HG02798 (cell line): ENCODE measurements around the gene CCDC116.

Source experiments
- ATAC-seq: cut with Tn5 transposase; IDR thresholded peaks from one replicate; pipeline ENCODE4 v1.9.1; 2021; ENCODE audit warnings: mild to moderate bottlenecking; ENCODE audit not compliant: unreplicated experiment, poor library complexity

The CCDC116 gene

DNA sequence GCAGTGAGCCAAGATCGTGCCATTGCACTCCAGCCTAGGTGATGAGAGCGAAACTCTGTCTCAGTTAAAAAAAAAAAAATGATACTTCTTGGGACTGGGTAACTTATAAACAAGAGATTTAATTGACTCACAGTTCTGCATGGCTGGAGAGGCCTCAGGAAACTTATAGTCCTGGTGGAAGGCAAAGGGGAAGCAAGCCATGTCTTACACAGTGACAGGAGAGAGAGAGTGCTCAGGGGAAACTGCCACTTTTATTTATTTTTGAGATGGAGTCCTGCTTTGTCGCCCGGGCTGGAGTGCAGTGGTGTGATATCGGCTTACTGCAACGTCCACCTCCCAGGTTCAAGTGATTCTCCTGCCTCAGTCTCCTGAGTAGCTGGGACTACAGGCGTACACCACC is 17.7 kb downstream of the CCDC116 start:
- ATAC-seq = no peak

DNA sequence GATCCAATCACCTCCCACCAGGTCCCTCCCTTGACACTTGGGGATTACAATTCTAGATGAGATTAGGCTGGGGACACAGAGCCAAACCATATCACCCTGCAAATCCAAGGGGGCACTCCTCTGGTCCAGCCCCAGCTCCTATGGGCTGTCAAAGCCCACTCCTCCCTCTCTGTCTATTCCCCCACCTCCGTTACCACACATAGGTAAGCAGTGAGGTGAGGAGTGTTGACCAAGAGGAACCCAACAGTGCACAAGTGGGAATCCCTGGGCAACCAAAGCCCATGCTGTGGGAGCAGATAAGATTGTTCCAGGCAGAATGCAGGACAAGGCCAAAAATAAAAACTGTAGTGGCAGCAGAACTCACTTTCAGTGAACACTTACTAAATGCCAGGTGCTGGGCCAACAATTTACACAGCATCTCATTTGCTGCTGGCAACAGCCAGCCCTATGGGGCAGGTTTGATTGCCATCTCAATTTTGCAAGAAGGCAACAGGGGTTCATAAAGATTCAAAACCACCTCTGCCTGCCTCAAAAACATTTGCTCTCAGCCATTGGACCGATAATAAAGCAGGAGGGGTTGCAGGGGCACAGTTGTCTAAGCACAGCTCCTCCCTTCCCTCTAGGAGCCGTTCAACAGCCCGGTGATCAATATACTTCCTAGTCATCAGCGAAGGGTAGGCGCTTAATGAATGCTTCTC is 18.4 kb downstream of the CCDC116 start:
- ATAC-seq = no peak

DNA sequence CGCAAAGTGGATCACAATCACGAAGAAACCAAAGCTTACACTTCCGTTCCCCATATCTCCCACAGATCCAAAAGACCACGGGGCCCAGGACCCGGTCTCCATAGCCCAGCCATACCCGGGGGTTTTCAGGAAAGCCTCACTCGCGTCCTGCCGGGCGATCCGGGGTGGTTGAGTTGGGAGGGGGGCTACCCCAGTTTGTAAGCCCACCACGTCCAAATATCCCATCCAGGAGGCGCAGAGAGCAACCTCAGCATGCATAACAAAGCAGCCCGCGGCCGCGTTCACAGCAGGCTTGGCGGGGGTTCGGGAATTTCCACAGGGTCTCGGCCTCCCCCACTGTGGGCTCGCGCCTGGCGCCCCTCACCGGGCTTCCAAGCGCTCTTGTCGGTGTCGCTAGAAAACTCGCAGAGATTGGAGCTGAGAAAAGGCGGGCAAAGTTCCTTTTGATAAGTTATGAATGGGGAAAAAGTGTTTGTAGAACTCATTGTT is 19.0 kb downstream of the CCDC116 start:
- peak; percentile 28 for ATAC-seq

DNA sequence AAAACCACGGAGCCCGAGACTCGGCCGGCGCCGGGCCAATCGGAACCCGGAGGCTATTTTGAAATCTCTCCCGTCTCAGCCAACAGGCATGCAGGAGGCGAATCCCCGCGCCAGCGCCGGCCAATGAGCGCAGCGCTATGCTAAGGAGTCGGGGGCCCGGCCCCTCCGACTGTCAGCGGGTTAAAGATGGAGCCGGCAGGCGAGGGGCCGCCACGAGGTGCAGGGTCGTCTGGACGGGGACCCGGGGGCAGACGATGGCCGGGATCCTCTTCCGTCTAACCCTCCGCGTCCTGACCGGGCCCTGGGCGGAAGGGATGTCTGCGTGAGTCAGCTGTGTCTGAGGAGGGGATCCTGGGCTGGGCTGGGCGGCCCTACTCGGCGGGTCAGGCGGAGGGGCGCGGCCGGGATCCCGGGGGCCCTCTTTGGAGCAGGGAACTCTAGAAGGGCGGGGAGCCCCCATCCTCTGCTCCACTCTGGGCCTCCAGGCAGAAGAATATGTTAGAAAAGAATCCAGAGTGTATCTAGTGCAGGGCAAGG is 19.5 kb downstream of the CCDC116 start:
- peak; percentile 94 for ATAC-seq

DNA sequence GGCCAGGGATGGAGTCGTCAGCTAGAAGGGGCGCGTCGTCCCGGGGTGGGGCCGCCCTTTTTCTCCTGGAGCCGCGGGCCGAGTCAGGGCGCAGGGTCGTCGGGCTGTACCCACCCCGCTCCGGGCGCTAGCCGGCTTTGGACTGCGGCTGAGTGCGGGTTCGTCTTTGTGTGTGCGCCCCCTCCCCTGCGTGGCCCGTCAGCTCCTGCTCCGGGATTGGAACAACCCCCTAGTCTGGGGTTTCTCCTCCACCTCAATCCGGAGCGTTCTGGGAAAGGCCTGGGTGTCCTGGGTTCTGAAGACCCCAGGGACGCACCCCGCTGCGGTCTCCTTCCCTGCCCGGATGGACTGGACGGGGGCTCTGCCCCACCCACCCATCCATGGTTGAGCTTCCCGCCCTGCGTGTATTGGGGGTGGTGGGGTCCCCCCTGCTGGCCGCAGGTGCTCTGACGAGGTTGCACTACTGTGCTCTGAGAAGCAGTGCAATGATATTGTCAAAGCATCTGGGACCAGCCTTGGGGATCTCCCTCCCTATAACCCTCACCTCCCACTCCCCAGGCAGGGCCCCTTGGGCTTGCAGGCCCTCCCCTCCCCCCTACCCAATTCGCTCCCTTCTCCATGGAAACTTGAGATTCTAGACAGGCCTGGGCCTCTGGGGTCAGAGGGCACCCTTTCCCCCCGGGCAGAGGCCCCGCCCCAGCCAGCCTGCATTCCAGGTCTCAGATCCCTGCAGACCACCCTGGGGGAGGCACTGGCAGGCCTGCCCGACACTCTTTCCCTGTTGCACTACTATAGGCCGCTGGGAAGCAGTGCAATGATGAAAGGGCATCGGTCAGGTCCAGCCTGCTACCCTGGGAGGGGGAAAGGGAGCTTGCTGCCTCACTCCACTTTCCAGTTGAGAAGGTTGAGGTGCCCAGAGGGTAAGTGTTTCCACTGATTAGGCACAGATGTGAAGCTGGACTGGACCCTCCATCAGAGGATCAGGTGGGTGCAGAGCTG is 20.3 kb downstream of the CCDC116 start:
- ATAC-seq = no peak

DNA sequence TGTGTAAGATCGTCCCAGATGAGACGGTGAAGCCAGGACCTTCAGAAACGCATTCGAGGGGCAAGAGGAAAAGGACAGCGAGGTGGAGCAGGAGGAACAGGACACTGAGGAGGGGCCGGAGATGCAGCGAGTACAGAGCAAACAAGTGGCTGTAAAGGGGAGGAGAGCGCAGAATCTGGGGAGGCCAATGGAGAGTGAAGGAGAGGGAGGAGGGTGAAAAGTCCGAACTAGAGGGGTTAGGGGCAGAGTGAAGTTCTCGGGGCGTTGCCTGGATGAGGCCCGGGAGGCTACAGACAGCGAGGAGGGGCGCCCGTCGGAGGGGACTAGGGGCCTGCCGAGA is 24.4 kb downstream of the CCDC116 start:
- ATAC-seq = no peak

DNA sequence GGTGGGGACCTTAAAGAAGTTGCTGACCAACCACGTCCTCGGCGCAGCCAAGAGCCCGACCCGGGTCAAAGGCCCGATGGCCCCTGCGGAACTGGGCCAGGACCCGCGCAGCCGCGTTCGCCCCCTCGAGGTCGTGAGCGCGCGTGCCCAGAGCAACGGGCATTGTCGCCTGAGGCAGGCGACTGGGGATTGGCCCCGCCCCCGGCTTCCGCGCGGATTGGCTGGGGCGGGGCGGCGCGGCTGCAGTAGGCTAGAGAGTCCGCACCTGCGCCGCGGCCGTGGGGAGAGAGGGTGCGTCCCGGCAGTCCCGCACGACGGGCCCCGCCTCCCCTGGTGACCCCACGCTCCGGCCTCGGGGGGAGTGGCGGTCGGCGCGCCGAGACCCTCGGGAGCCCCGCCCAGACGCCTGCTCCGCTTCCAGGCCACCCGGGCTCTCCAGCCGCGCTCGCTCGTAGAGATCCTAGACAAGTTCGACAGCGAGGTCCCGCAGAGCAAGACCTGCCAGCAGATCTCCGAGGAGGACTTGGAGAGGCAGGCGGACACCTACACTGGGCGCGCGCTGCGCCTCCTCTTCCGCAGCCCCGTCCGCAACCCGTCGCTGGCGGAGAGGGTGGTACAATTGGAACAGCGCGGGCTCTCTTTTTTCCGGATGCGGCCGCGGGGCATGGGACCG is 24.9 kb downstream of the CCDC116 start:
- ATAC-seq = peak; percentile 79

DNA sequence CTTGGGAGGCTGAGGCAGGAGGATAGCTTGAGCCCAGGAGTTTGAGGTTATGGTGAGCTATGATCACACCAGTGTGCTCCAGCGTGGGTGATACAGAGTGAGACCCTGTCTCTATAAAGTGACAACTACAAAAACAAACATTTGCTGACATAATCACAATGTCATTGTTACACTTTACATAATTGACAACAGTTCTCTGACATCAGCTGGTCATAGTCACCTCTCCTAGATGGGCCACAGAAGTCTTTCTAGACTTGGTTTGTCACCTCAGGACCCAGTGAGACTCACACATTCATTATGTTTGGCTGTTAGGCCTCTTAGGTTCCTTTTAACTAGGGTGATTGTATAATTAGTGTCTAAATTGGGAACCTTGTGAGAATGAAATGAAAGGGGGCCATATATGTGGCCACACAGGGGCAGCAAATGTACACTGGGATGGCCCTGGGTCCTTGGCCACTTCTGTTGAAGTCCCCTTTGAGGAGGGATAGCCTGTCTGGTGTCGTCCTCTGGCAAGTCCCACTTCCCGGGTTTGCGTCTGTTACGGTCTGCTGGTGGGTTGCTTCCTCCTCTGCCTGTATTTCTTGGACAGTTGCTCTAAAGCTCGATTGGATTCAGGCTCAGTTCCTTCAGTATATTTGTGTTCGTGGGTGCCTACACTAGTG is 27.4 kb downstream of the CCDC116 start:
- no peak for ATAC-seq

DNA sequence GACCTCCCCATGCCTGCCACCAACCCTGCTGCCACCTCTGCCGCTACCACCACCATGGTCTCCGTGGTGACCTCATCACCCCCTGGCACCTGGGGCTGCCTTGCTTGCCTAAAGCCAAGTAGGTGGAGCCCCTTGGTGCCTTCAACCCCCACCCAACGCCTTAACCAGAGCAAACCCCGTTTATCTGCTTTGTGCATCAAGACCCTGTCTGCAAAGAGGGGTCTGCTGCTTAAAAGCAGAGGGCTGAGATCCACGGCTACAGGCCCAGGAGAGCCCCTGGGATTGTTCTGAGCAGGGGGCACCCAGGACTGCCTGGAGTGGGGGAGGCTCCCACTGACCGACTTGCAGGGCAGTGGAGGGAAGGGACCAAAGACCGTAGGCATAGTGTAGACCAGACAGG is 28.3 kb downstream of the CCDC116 start:
- no peak for ATAC-seq

DNA sequence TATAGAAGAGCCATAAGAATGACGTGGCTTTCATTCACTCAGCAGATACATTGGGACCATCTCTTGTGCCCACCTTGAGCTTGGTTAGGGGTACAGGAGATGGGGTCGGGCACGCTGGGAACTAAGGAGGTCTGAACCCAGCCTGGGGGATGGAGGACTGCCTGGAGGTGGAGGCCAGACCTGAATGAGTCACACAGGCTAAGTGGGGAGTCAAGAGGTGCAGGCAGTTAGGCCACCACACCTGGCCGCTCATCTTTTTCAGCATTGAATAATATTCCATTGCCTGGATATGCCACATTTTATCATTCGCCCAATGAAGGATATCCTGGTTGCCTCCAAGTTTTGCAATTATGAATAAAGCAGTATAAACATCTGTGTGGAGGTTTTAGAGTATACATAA is 29.4 kb downstream of the CCDC116 start:
- no peak for ATAC-seq

DNA sequence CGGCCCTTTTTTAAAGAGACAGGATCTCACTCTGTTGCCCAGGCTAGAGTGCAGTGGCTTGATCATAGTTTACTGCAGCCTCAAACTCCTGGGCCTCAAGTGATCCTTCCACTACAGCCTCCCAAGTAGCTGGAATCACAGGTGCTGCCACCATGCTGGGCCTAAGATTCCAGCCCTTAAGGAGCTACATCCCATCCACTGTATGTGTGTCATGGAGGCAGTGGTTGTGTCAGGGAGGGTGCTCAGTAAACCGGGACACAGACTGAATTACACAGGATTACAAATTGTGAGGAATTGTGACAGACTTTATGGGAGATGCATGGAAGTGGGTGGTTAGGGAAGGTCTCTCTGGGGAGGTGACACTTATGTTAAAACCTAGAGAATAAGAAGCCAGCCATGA is 31.2 kb downstream of the CCDC116 start:
- ATAC-seq = no peak

DNA sequence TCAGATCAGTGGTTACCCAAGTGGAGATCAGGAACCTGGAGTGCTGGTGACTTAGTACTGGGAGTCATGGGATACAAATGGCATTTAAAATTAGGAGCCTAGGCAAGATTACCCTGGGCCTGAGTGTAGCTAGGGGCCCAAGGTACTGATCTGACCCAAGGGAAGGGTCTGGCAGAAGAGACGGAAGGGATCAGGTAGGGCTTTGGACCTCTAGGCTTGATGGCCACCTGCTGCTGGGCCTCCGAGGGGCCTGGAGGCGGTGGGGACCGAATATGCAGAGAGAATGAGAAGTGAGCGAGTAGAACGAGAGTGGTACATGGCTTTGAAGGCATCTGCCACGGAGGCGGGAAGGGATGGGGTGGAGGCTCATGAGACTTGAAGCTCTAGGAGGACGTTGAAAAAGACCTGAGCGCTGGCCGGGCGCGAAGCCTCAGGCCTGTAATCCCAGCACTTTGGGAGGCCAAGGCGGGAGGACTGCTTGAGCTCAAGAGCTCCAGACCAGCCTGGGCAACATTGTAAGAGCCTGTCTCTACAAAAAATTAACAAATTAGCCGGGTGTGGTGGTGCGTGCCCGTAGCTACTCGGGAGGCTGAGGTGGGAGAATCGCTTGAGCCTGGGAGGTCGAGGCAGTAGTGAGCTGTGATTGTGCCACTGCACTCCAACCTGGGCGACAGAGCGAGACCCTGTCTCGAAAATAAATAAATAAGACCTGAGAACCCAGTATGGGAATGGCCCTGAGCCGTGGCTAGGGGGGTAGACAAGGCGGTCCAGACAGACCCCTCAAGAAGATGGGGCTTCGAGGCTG is 32.7 kb downstream of the CCDC116 start:
- no peak for ATAC-seq

DNA sequence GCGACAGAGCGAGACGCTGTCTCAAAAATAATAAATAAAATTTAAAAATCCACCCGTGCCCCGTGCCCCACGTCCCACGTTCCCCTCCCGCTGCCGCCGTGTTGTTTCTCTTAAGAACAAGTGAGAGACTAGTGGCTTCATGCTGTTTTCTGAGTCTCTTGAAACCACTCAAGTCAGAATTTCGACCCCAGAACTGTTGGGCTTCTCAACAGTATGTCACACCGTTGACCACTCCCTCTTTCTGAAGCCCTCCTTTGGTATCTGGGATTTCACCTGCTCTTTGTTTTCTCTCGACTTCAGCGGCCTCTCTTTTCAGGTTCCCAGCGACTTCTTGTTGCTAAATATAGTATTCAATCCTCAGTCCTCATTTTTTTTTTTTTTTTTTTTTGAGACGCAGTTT is 34.2 kb downstream of the CCDC116 start:
- ATAC-seq = no peak

DNA sequence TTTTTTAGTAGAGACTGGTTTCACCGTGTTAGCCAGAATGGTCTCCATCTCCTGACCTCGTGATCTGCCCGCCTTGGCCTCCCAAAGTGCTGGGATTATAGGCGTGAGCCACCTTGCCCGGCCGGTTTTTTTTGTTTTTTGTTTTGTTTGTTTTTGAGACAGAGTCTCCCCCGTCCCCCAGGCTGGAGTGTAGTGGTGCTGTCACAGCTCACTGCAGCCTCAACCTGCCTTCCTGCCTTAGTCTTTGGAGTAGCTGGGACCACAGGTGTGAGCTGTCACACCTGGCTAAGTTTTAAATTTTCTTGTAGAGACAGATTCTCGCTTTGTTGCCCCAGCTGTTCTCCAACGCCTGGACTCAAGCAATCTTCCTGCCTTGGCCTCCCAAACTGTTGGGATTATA is 36.5 kb downstream of the CCDC116 start:
- ATAC-seq = no peak

DNA sequence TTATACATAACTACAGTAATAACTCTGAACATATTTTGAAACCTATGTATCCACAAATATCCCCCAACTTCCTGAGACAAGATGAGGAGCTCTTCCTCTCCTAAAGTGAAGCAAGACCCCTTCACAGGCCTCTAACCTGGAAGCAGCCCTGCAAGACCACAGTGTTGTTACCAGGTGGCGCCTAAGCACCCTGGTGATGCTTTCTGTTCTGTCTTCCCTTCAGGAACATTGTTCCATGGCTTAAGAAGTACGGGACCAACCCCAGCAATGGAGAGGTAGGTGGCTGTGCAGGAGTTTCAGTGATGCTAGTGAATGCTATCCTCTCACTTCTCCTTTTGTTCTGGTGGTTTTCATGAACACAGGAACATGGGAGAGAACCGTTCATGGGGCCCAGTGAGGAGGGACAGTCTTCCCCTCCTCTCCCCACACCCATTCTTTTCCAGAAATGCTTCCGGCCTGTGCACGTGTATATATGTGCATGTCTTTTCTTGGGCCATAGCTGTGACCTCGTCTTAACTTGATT is 39.6 kb downstream of the CCDC116 start:
- no peak for ATAC-seq

DNA sequence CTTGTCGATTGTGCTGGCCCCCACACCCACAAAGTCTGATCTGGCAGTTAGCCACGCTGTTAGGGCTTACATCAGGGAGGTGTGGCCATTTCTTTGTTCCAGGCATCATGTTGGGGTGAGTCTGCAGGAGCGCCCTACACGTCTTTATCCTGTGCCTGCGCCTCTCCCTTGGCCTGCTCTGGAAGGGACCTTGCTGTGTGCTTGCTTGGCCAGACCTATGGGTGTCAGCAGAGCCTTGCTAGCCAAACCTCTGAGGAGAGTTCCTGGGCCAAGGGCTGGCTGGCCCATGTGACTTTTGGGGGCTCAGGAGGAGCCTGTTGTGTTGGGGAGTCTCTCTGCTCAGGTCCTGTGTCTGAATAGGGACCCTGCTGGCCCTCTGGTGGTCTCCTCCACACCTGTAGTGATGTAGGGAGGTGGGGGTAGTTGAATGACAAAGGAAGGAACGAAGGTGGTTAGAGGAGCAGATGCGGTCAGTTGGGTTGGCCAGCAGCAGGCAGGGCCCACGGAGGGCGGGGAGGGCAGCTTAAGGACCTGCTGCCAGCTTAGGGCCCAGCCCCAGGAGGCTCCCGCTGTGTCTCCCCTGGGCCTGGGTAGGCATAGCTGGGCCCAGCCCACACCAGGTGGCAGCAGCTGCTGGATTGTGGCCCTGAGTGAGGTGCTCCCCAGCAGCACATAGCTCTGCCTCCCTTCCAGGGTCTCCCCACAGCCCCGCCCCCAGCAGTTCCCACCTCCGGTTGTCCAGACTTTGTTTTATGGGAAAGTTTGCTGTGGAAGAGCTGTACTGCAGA is 41.2 kb downstream of the CCDC116 start:
- no peak for ATAC-seq

DNA sequence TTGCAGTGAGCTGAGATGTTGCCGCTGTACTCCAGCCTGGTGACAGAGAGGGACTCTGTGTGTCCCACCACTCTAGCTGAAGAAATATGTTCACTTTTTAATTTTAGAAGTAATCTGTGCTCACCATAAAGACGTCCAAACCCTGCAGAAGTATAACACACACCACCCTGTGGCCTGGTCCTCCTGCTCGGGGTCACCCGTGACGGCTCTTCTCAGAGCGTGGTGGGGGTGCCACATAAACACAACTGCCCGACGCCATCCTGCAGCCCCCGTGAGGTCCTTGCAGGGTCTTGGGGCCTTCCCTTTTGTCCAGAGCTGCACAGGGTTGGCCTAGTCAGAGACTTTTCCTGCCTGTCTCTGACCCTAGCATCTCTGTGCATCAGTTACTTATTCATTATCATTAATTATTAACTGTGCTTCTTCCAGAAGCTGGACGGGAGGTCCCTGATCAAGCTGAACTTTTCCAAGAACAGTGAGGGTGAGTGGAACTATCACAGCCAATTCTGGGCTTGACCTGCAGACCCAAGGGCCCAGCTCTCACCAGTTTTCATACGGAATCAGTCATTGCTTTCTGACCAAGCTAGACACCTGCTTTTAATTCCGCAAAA is 42.2 kb downstream of the CCDC116 start:
- ATAC-seq = no peak
